Naive thymus-derived CD4-positive, alpha-beta T cell (primary cell): Measurements from ENCODE around the gene JAKMIP2. TPM values are rescaled to one million over a fixed set of nuclear protein-coding genes. Genes with fewer than 3 reads are reported as not detected.

Experiments used
- ATAC-seq: fragments of 150-1000 bp; cut with Tn5 transposase; 2 replicates; pipeline ENCODE4 v1.10.0; 2021; ENCODE audit warnings: mild to moderate bottlenecking, moderate library complexity
- CTCF ChIA-PET: fragments of 350-600 bp; sonication (Branson Sonifier 250); formaldehyde crosslinking; loops from one replicate; lab custom pipeline; 2021; ENCODE audit warnings: antibody characterized with exemption; lab: Charles Lee
- POLR2A ChIA-PET: fragments of 350-600 bp; sonication (Branson Sonifier 250); formaldehyde crosslinking; loops from one replicate; lab custom pipeline; 2021; ENCODE audit warnings: antibody characterized with exemption, inconsistent platforms; lab: Charles Lee
- DNase-seq, 9 donors: peaks; one replicate each; pipeline versions ENCODE4 v3.0.0 to v3.0.0-alpha.2; 2020 to 2022; ENCODE audit warnings: mixed read lengths in 1 of 9
- H3K27ac ChIP-seq: one replicate; pipeline ENCODE4 v1.7.0; 2013; ENCODE audit warnings: mild to moderate bottlenecking, low read depth, low read length, moderate library complexity
- H3K27me3 ChIP-seq, 2 donors: one replicate each; pipeline ENCODE4 v1.7.0; 2013; ENCODE audit warnings: low read length in 2 of 2, mild to moderate bottlenecking in 2 of 2, moderate library complexity in 2 of 2; ENCODE audit not compliant: control insufficient read depth in 2 of 2, insufficient read depth in 2 of 2
- H3K36me3 ChIP-seq, 3 experiments: 1 replicate in 2 of 3; 2 replicates in 1 of 3; pipeline ENCODE4 v1.7.0; 2013; ENCODE audit warnings: low read length in 3 of 3, mild to moderate bottlenecking in 3 of 3, moderate library complexity in 1 of 3; ENCODE audit not compliant: insufficient read depth in 3 of 3, control insufficient read depth in 2 of 3
- H3K4me1 ChIP-seq, 2 donors: one replicate each; pipeline ENCODE4 v1.7.0; 2013; ENCODE audit warnings: low read length in 2 of 2, mild to moderate bottlenecking in 2 of 2, moderate library complexity in 1 of 2; ENCODE audit not compliant: control insufficient read depth in 2 of 2, insufficient read depth in 2 of 2
- H3K4me3 ChIP-seq: 2 replicates; pipeline ENCODE4 v1.7.0; 2013; ENCODE audit warnings: mild to moderate bottlenecking, low read length
- H3K9me3 ChIP-seq, 3 experiments: 1 replicate in 2 of 3; 2 replicates in 1 of 3; pipeline ENCODE4 v1.7.0; 2013; ENCODE audit warnings: low read length in 3 of 3; ENCODE audit not compliant: control insufficient read depth in 2 of 3
- H3K27ac Mint-ChIP-seq, 9 donors: one replicate each; pipeline ENCODE4 v1.8.0; 2020 to 2022; ENCODE audit warnings: mixed read lengths in 9 of 9, mild to moderate bottlenecking in 8 of 9, moderate library complexity in 5 of 9, inconsistent platforms in 2 of 9
- H3K27me3 Mint-ChIP-seq, 5 donors: one replicate each; pipeline ENCODE4 v1.8.0; 2021 to 2022; ENCODE audit warnings: mixed read lengths in 5 of 5, mild to moderate bottlenecking in 1 of 5
- H3K36me3 Mint-ChIP-seq, 5 donors: one replicate each; pipeline ENCODE4 v1.8.0; 2020 to 2022; ENCODE audit warnings: mixed read lengths in 5 of 5, mild to moderate bottlenecking in 3 of 5, inconsistent platforms in 1 of 5
- H3K4me1 Mint-ChIP-seq, 7 donors: one replicate each; pipeline ENCODE4 v1.8.0; 2020 to 2022; ENCODE audit warnings: mixed read lengths in 7 of 7, mild to moderate bottlenecking in 3 of 7, inconsistent platforms in 1 of 7
- H3K4me3 Mint-ChIP-seq, 10 donors: one replicate each; pipeline ENCODE4 v1.8.0; 2020 to 2022; ENCODE audit warnings: mild to moderate bottlenecking in 10 of 10, mixed read lengths in 10 of 10, moderate library complexity in 6 of 10, inconsistent platforms in 2 of 10
- H3K9me3 Mint-ChIP-seq, 11 donors: one replicate each; pipeline ENCODE4 v1.8.0; 2020 to 2022; ENCODE audit warnings: mixed read lengths in 11 of 11, mild to moderate bottlenecking in 4 of 11, inconsistent platforms in 1 of 11, moderate library complexity in 1 of 11
- intact Hi-C, 2 donors: fragments of 100-400 bp; cut with micrococcal nuclease; formaldehyde crosslinking; loops; one replicate each; pipeline ENCODE4 v1.15.1; 2023
- polyA plus RNA-seq, 2 donors: library from polyadenylated mRNA; unstranded; fragments of 300-500 nt; fragmentation: Illumina TruSeq; gene quantifications; one replicate each; pipeline ENCODE4 v1.2.3, GENCODE V29; 2021
- total RNA-seq, 6 experiments: library from RNA in 5 of 6; stranded (reverse) in 5 of 6; gene quantifications; 1 replicate in 5 of 6; 2 replicates in 1 of 6; pipeline ENCODE4 v1.2.3 and lab custom pipeline; 2021 to 2026

JAKMIP2 gene
- total and polyA plus RNA-seq, 7 experiments from 2014 or later: 0.16 to 4.5 (median 0.88) TPM

DNA sequence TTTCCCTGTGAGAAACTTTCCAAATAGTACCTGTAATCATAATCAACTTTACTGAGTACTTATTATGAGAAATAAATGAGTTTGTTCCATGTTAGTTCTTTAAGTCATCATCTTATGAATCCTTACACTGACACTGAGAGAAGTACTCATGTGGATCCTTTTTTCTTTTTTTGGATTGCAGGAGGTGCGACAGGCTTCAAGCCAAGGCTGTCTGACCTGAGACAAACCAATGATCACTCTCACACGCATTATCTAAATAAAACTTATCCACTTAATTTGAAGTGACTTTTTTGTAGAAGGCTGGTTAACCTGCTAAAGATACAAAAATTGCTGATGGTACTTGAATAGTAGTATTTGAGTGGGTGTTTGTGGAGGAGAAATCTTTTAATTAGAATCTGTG is 39.5 kb downstream of the JAKMIP2 start:
- Histone ChIP-seq H3K9me3 (no peaks in the 10 kb centered on the region), H3K36me3 (no peaks in the 10 kb centered on the region), H3K27me3 (peaks cover 0 to 3% of the 10 kb centered on the region in 2 donors), H3K4me1 (no peaks in the 10 kb centered on the region), H3K4me3 (no peak overlapping the region), H3K27ac (no peak overlapping the region)
- Mint-ChIP-seq H3K27me3 (no peaks in the 10 kb centered on the region), H3K9me3 (peaks cover 0 to 4% (median 0%) of the 10 kb centered on the region in 11 donors), H3K4me1 (no peaks in the 10 kb centered on the region), H3K36me3 (no peaks in the 10 kb centered on the region), H3K4me3 (no peak overlapping the region), H3K27ac (no peak overlapping the region)
- no peak for DNase-seq
- ChIA-PET CTCF (no interaction called here), POLR2A (no interaction called here)
- intact Hi-C loops: no loop called here
- no peak for ATAC-seq

DNA sequence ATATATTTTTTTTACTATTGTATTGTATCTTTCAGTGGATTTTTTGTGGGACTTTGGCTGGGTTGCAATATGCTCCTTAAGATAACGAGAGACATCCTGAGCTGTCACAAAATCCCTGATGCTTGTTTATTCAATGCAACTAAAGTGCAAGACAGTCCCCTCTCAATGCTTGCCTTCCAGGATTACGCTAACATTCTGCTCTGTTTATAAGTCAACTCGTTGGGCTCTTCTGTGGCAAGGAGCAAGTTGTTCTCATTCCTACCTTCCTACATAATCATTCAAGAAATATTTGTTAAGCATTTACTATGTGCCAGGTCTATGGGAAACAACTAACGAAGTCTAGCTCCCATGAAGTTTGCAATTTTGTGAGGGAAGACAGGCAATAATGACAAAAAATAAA is 40.4 kb downstream of the JAKMIP2 start:
- H3K27me3 Mint-ChIP-seq: no peaks in the 10 kb centered on the region
- CTCF ChIA-PET: no interaction called here
- no peak for DNase-seq

GRCh38 chr5:147740864-147741263 is 41.7 kb downstream of the JAKMIP2 start:
- Mint-ChIP-seq H3K27ac (no peak overlapping the region), H3K4me1 (no peaks in the 10 kb centered on the region), H3K4me3 (no peak overlapping the region), H3K27me3 (no peaks in the 10 kb centered on the region), H3K36me3 (no peaks in the 10 kb centered on the region), H3K9me3 (peaks cover 0 to 4% (median 0%) of the 10 kb centered on the region in 11 donors)
- DNase-seq (no peak), ATAC-seq (no peak)
- H3K4me3 ChIP-seq: no peak overlapping the region
- H3K27me3 ChIP-seq: peaks cover 0 to 3% of the 10 kb centered on the region in 2 donors
- H3K36me3 ChIP-seq: no peaks in the 10 kb centered on the region
- POLR2A ChIA-PET: no interaction called here
- H3K9me3 ChIP-seq: no peaks in the 10 kb centered on the region
- H3K4me1 ChIP-seq: no peaks in the 10 kb centered on the region
- intact Hi-C loops: no loop called here
- no peak overlapping the region for H3K27ac ChIP-seq
- CTCF ChIA-PET: no interaction called here

More for the DNA sequence above, 40.4 kb downstream of the JAKMIP2 start:
- no peak overlapping the region for H3K27ac ChIP-seq
- peaks cover 0 to 4% (median 0%) of the 10 kb centered on the region in 11 donors for H3K9me3 Mint-ChIP-seq
- H3K9me3 ChIP-seq: no peaks in the 10 kb centered on the region
- peaks cover 0 to 3% of the 10 kb centered on the region in 2 donors for H3K27me3 ChIP-seq
- H3K36me3 Mint-ChIP-seq: no peaks in the 10 kb centered on the region
- no peaks in the 10 kb centered on the region for H3K4me1 ChIP-seq
- H3K27ac Mint-ChIP-seq: no peak overlapping the region
- no peaks in the 10 kb centered on the region for H3K36me3 ChIP-seq
- POLR2A ChIA-PET: no interaction called here
- no peak overlapping the region for H3K4me3 ChIP-seq
- no peaks in the 10 kb centered on the region for H3K4me1 Mint-ChIP-seq
- intact Hi-C loops: no loop called here
- no peak overlapping the region for H3K4me3 Mint-ChIP-seq
- ATAC-seq: no peak

- ChIA-PET CTCF (no interaction called here), POLR2A (no interaction called here)
- Mint-ChIP-seq H3K9me3 (peaks cover 0 to 4% (median 0%) of the 10 kb centered on the region in 11 donors), H3K27ac (no peak overlapping the region), H3K4me1 (peaks cover 0 to 7% (median 0%) of the 10 kb centered on the region in 7 donors), H3K27me3 (no peaks in the 10 kb centered on the region), H3K4me3 (no peak overlapping the region), H3K36me3 (peaks cover 0 to 5% (median 0%) of the 10 kb centered on the region in 5 donors)
- intact Hi-C loops: no loop called here
- H3K4me1 ChIP-seq: no peaks in the 10 kb centered on the region
- H3K4me3 ChIP-seq: no peak overlapping the region
- DNase-seq (no peak), ATAC-seq (no peak)
- no peaks in the 10 kb centered on the region for H3K9me3 ChIP-seq
- no peak overlapping the region for H3K27ac ChIP-seq
- H3K27me3 ChIP-seq: peaks cover 0 to 3% of the 10 kb centered on the region in 2 donors
- no peaks in the 10 kb centered on the region for H3K36me3 ChIP-seq
Observed at GRCh38 chr5:147737921-147738320, 44.6 kb downstream of the JAKMIP2 start.

DNA sequence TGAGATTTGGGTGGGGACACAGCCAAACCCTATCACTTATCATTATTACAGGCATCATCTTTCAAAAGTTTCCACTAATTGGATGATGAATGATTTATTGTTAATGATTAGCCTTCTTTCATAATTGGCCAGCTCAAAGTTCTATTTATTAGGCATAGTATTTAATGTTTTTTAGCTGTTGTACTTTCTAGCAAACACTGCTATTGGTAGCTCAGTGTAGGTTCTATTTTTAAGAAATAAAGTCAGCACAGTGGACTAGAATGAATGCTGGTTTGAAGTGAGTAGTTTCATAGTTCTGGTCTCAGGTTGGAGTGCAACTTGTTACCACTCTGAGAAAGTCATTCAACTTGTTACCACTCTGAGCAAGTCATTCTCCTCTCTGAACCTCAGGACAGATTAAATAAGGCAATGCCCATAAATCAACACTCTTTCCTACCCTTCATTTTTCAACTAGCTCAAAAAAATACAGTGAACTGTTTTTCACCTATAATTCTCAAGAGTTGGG is 46.9 kb downstream of the JAKMIP2 start:
- H3K4me3 ChIP-seq: no peak overlapping the region
- no peaks in the 10 kb centered on the region for H3K9me3 ChIP-seq
- ATAC-seq: no peak
- H3K4me1 ChIP-seq: no peaks in the 10 kb centered on the region
- no peak overlapping the region for H3K27ac ChIP-seq
- CTCF ChIA-PET: interaction anchor here (0.5 kb wide), 1 partner anchor 13 kb away, joined by 3 read pairs; no protein-coding TSS in a partner anchor
- Mint-ChIP-seq H3K4me1 (peaks cover 0 to 7% (median 0%) of the 10 kb centered on the region in 7 donors), H3K4me3 (no peak overlapping the region), H3K36me3 (peaks cover 0 to 5% (median 0%) of the 10 kb centered on the region in 5 donors), H3K9me3 (peaks cover 0 to 3% (median 0%) of the 10 kb centered on the region in 11 donors), H3K27me3 (no peaks in the 10 kb centered on the region), H3K27ac (no peak overlapping the region)
- no peak for DNase-seq
- H3K36me3 ChIP-seq: no peaks in the 10 kb centered on the region
- POLR2A ChIA-PET: no interaction called here
- H3K27me3 ChIP-seq: no peaks in the 10 kb centered on the region
- intact Hi-C loops: no loop called here

DNA sequence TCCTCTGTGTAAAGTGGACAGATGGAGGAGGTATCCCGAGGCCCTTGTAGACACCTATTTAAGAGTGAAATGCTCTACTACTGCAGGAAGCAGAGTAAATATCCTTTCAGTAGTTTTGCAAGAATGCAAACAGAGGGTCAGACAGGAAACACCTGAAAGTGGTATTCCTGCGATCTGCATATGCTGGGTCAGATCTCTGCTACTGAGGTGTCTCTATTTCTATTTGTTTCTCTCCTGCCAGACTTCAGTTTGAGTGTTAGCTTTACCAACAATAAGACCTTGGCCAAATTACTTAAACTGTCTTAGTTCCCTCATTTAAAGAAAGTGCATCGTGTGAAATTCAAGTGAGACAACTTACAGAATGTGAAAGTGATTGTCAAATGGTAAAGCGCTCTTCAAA is 47.6 kb downstream of the JAKMIP2 start:
- peaks cover 0 to 3% (median 0%) of the 10 kb centered on the region in 11 donors for H3K9me3 Mint-ChIP-seq
- Histone ChIP-seq H3K9me3 (no peaks in the 10 kb centered on the region), H3K4me1 (no peaks in the 10 kb centered on the region), H3K36me3 (no peaks in the 10 kb centered on the region), H3K27ac (no peak overlapping the region), H3K27me3 (no peaks in the 10 kb centered on the region), H3K4me3 (no peak overlapping the region)
- H3K36me3 Mint-ChIP-seq: peaks cover 0 to 5% (median 0%) of the 10 kb centered on the region in 5 donors
- intact Hi-C loops: no loop called here
- CTCF ChIA-PET: interaction anchor here (0.5 kb wide), 1 partner anchor 14 kb away, joined by 3 read pairs; no protein-coding TSS in a partner anchor
- ATAC-seq: no peak
- H3K4me3 Mint-ChIP-seq: no peak overlapping the region
- H3K4me1 Mint-ChIP-seq: peaks cover 0 to 7% (median 0%) of the 10 kb centered on the region in 7 donors
- H3K27me3 Mint-ChIP-seq: no peaks in the 10 kb centered on the region
- no peak overlapping the region for H3K27ac Mint-ChIP-seq
- POLR2A ChIA-PET: no interaction called here
- no peak for DNase-seq

GRCh38 chr5:147733075-147733474 is 49.5 kb downstream of the JAKMIP2 start:
- intact Hi-C loops: no loop called here
- Mint-ChIP-seq H3K36me3 (peaks cover 0 to 9% (median 0%) of the 10 kb centered on the region in 5 donors), H3K4me1 (peaks cover 0 to 7% (median 0%) of the 10 kb centered on the region in 7 donors), H3K9me3 (peaks cover 0 to 3% (median 0%) of the 10 kb centered on the region in 11 donors), H3K27me3 (no peaks in the 10 kb centered on the region), H3K27ac (no peak overlapping the region), H3K4me3 (no peak overlapping the region)
- ATAC-seq (no peak), DNase-seq (no peak)
- no peak overlapping the region for H3K4me3 ChIP-seq
- no peak overlapping the region for H3K27ac ChIP-seq
- ChIA-PET CTCF (no interaction called here), POLR2A (no interaction called here)
- H3K27me3 ChIP-seq: no peaks in the 10 kb centered on the region
- H3K9me3 ChIP-seq: no peaks in the 10 kb centered on the region
- no peaks in the 10 kb centered on the region for H3K4me1 ChIP-seq
- H3K36me3 ChIP-seq: no peaks in the 10 kb centered on the region
